ENCODE measurements around the gene MPND.

DNA sequence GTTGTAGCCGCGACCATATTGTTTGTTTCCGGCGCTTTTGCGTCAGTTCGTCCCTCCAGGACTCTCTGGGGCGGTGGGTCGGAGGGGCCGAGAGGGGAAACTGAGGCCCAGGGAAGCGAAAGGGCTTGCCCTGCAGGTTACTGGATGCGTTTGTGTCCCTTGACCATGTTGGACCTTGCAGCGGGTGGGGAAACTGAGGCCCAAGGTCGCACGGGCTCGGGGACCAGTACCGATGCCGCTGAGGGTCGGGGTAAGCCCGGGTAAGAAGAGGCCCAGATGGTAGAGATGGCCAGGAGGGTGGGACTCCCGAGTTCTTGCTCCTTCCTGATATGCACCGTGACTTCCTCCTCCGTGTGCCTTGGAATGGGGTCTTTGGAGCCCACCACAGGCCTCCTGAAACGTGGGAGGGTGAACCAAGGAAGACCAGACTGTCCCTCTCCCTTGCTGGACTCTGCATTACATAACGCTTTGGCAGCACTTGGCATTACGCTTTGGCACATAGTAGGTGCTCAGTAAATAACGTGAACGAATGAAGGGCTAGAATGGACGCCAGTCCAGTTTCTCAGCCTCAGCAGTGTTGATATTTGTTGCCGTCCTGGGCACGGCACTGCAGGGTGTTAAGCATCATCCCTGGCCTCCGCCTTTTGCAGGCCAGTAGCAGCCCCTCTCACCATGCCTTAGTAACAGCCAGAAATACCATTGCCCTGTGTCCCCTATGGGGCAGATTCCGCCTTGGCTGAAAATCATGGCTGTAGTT is 59.8 kb downstream of the MPND start:
- TF ChIP-seq, protein P1, sequence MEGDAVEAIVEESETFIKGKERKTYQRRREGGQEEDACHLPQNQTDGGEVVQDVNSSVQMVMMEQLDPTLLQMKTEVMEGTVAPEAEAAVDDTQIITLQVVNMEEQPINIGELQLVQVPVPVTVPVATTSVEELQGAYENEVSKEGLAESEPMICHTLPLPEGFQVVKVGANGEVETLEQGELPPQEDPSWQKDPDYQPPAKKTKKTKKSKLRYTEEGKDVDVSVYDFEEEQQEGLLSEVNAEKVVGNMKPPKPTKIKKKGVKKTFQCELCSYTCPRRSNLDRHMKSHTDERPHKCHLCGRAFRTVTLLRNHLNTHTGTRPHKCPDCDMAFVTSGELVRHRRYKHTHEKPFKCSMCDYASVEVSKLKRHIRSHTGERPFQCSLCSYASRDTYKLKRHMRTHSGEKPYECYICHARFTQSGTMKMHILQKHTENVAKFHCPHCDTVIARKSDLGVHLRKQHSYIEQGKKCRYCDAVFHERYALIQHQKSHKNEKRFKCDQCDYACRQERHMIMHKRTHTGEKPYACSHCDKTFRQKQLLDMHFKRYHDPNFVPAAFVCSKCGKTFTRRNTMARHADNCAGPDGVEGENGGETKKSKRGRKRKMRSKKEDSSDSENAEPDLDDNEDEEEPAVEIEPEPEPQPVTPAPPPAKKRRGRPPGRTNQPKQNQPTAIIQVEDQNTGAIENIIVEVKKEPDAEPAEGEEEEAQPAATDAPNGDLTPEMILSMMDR (IDR thresholded peaks at IDR 0.05): no peak
- TF ChIP-seq POLR2A (IDR thresholded peaks at IDR 0.05): no peak
